CD4-positive, alpha-beta T cell treated with Interleukin-12 subunit alpha and Interleukin-12 subunit beta, for 1 hour (primary cell): ENCODE results near the gene ENO4.

ENCODE experiments used
- DNase-seq: peaks from one replicate; pipeline ENCODE4 v3.0.0-alpha.2; 2020

The ENO4 gene

DNA sequence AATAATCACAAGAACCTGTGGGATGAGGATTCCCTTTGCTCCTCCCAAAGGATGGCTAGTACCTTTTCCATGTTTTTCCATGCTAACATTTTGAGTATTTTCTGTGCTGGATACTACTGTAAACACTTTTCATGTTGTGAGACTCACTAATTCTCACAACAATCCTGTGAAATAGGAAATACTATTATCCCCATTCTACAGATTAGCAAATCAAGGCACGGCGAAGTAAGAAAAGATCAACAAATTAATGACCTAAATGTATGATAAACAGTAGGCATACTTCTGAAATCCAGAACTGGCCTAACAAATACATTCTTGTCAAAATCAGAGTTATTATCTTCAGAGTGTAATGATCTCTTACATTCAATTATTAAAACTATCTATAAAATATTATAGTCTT is 69.3 kb downstream of the ENO4 start:
- no peak for DNase-seq

DNA sequence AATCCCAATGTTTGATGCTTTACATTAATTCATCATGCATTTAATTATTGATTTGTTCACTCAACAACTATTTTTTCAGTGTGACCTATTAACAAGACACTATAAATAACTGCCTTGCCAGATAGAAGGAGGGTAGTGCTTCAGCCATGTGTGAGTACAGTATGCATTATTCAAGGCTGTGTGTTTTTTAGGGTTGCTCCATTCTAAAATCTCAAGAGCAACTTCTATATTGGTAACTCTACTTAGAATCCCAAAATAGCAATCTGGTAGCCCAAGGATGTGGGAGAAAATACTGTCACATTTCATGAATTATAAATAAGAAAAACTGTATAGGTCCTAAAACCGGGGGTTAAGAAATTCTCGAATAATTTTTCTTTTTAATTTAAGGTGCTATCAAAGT is 69.9 kb downstream of the ENO4 start:
- DNase-seq, result no peak

GRCh38 chr10:116919706-116920105 is 70.4 kb downstream of the ENO4 start:
- DNase-seq, result no peak

DNA sequence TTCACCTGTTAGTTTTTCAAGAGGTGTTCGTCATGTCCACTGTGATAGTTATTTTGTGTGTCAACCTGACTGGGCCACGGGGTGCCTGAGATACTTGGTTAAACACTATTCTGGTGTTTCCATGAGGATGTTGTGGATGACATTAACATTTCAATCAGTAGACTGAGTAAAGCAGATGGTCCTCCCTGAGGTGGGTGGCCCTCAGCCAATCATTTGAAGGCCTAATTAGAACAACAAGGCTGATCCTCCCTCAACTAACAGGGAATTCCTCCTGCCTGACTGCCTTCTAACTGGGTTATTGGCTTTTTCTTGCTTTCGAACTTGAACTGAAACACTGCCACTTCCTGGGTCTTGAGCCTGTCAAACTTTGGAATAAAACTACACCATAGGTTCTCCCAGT is 75.8 kb downstream of the ENO4 start:
- DNase-seq, result no peak

- no peak for DNase-seq
Observed at GRCh38 chr10:116926426-116926825, 77.1 kb downstream of the ENO4 start.

DNA sequence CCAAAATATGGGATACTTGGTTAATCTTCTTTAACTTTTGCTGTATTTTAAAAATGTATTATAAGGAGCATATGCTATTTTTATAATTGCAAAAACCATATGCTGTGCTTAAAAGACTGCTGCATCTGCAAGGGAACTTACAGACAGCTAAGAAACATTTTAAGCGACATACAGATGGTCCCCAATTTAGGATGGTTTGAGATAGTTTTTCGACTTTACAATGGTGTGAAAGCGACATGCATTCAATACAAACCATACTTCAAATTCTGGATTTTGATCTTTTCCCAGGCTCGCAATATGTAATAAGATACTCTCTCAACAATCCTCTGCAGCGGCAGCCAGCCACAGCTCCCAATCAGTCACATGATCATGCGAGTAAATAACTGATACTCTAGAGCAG is 82.5 kb downstream of the ENO4 start:
- DNase-seq, result no peak
